Kidney (tissue), 14 donors: ENCODE measurements around the gene CEP76. TPM values are rescaled to one million over a fixed set of nuclear protein-coding genes. Genes with fewer than 3 reads are reported as not detected.
"Not testable (repeated sequence)": the region's sequence is repeated elsewhere in the genome, so short reads cannot be mapped to it uniquely, and the experiment has no call there.

Experiments used
- DNase-seq, 5 donors: peaks; one replicate each; pipeline ENCODE4 v3.0.0-alpha.2; 2013 to 2020
- FAIRE-seq: peaks from 2 replicates; lab custom pipeline; 2012; peaks lifted over from hg19 to GRCh38; lab: Jason Lieb, UNC
- H3K27ac ChIP-seq, 2 donors: one replicate each; pipeline ENCODE4 v1.7.0; 2013; ENCODE audit warnings: low read depth in 2 of 2, low read length in 2 of 2, inconsistent platforms in 1 of 2
- H3K27me3 ChIP-seq: one replicate; pipeline ENCODE4 v1.7.1; 2013; ENCODE audit warnings: low read length, inconsistent platforms; ENCODE audit not compliant: control insufficient read depth, insufficient read depth
- H3K36me3 ChIP-seq, 3 donors: one replicate each; pipeline versions ENCODE4 v1.7.0 to v1.7.1; 2013; ENCODE audit warnings: low read length in 3 of 3, control low read depth in 1 of 3, inconsistent platforms in 1 of 3; ENCODE audit not compliant: insufficient read depth in 3 of 3, control insufficient read depth in 2 of 3
- H3K4me1 ChIP-seq, 3 donors: one replicate each; pipeline versions ENCODE4 v1.7.0 to v1.7.1; 2013; ENCODE audit warnings: low read length in 3 of 3, inconsistent platforms in 1 of 3, low read depth in 1 of 3; ENCODE audit not compliant: control insufficient read depth in 2 of 3, insufficient read depth in 2 of 3
- H3K4me3 ChIP-seq, 3 donors: one replicate each; pipeline versions ENCODE4 v1.7.0 to v1.8.1; 2013; ENCODE audit warnings: low read length in 3 of 3, control low read depth in 1 of 3, inconsistent platforms in 1 of 3
- H3K9ac ChIP-seq, 3 donors: one replicate each; pipeline versions ENCODE4 v1.7.0 to v1.7.1; 2013; ENCODE audit warnings: low read length in 3 of 3, control low read depth in 1 of 3, inconsistent platforms in 1 of 3
- H3K9me3 ChIP-seq, 3 donors: one replicate each; pipeline versions ENCODE4 v1.7.0 to v1.7.1; 2013; ENCODE audit warnings: low read length in 3 of 3, control low read depth in 1 of 3, inconsistent platforms in 1 of 3; ENCODE audit not compliant: control insufficient read depth in 2 of 3, insufficient read depth in 1 of 3
- intact Hi-C: fragments of 100-400 bp; cut with DNase I; formaldehyde crosslinking; loops from one replicate; pipeline ENCODE4 v1.11.1; 2022
- polyA plus RNA-seq: library from polyadenylated mRNA; stranded (reverse); fragments of 350-450 nt; fragmentation: Illumina TruSeq; extraction: RNeasy Lipid Tissue Mini Kit (QIAGEN cat#74804); gene quantifications from one replicate; pipeline ENCODE4 v1.2.3, GENCODE V29; 2014; ENCODE audit warnings: low read depth, low replicate concordance; ENCODE audit not compliant: insufficient read depth
- total RNA-seq: library from RNA; stranded (reverse); fragmentation: NEBNext Ultra II Directional; extraction: Animal tissue kit (Norgen Biotek cat#: 25700); gene quantifications from one replicate; pipeline ENCODE4 v1.2.1, GENCODE V29; 2021
- TF ChIP-seq, protein P1 (sequence below): IDR thresholded peaks from 3 replicates; pipeline ENCODE4 v1.5.1; 2012; ENCODE audit warnings: mild to moderate bottlenecking, moderate library complexity, borderline replicate concordance; ENCODE audit not compliant: insufficient read depth; ENCODE audit errors: extremely low read depth
- donor health status: control.
- donor health status: control.
- donor health status: control.
- donor health status: control.
- donor health status: control.
- donor health status: DM: yes; HTN: yes; CAD: no.
- donor health status: Normal renal cell carcinoma (clear cell type).

Gene CEP76
- total and polyA plus RNA-seq, 2 donors from 2014 or later: 2.0 to 5.3 TPM

DNA sequence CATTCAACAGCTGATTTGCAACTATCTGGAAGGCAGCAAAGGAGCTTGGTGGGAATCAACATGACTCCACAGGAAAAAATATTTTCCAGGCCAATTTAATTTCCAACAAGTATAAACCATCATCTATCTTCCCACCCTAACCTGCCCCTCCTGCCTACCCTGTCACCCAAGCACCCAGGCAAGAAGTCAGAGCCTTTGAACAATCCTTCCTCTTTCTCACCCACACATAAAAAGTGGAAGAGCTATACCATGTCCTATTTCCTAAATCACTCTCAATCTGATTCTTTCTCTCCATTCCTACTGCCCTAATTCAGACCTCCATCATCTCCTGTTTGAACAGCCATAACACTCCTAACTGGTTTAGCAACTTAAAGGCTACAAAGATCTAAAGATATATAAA lies 57.3 kb downstream of the CEP76 start:
- FAIRE-seq (no peak), DNase-seq (no peak)
- no peaks in the 10 kb centered on the region for H3K27me3 ChIP-seq
- H3K9ac ChIP-seq: no peak overlapping the region
- H3K4me1 ChIP-seq: peaks cover 0 to 9% (median 0%) of the 10 kb centered on the region in 3 donors
- TF ChIP-seq, protein P1, sequence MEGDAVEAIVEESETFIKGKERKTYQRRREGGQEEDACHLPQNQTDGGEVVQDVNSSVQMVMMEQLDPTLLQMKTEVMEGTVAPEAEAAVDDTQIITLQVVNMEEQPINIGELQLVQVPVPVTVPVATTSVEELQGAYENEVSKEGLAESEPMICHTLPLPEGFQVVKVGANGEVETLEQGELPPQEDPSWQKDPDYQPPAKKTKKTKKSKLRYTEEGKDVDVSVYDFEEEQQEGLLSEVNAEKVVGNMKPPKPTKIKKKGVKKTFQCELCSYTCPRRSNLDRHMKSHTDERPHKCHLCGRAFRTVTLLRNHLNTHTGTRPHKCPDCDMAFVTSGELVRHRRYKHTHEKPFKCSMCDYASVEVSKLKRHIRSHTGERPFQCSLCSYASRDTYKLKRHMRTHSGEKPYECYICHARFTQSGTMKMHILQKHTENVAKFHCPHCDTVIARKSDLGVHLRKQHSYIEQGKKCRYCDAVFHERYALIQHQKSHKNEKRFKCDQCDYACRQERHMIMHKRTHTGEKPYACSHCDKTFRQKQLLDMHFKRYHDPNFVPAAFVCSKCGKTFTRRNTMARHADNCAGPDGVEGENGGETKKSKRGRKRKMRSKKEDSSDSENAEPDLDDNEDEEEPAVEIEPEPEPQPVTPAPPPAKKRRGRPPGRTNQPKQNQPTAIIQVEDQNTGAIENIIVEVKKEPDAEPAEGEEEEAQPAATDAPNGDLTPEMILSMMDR: no peak
- intact Hi-C loops: no loop called here
- H3K36me3 ChIP-seq: no peaks in the 10 kb centered on the region
- no peaks in the 10 kb centered on the region for H3K9me3 ChIP-seq
- peak overlapping the region in 1 of 2 donors; percentile 78 for H3K27ac ChIP-seq
- H3K4me3 ChIP-seq: no peak overlapping the region

DNA sequence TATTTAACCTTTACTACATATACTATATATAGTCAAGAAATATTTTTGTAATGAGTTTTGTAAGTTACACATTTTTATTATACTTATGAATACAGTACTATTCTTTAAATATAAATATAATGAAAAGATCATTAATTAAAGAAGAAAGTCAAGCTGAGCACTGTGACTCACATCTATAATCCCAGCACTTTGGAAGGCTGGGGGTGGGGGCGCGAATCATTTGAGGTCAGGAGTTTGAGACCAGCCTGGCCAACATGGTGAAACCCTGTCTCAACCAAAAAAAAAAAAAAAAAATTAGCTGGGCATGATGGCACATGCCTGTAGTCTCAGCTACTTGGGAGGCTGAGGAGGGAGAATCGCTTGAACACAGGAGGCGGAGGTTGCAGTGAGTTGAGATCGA lies 58.8 kb downstream of the CEP76 start:
- H3K4me3 ChIP-seq, DNase-seq, H3K27ac ChIP-seq, H3K9me3 ChIP-seq, intact Hi-C loops, H3K36me3 ChIP-seq, H3K27me3 ChIP-seq, H3K9ac ChIP-seq, H3K4me1 ChIP-seq: not testable (repeated sequence)
- peak; percentile 56 for FAIRE-seq

DNA sequence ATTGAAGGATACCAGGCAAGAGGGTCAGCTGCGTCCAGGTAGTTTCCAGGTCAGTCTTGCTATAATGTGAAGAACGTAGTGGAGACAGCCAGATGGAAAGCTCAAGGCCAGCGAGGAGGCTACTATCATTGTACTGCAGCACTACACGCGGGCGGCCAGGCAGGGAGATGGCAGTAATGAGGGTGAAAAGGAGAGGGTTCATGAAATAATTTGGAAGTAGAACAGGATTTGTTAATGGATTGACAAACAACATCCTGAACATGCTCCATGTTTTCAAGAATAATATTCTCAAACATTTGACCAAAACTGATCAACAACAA lies 61.7 kb downstream of the CEP76 start:
- Histone ChIP-seq H3K4me3 (no peak overlapping the region), H3K27me3 (no peaks in the 10 kb centered on the region), H3K27ac (no peak overlapping the region), H3K9me3 (no peaks in the 10 kb centered on the region), H3K9ac (no peak overlapping the region), H3K36me3 (no peaks in the 10 kb centered on the region), H3K4me1 (peaks cover 0 to 7% (median 0%) of the 10 kb centered on the region in 3 donors)
- no peak for FAIRE-seq
- TF ChIP-seq, protein P1: no peak
- no peak for DNase-seq
- intact Hi-C loops: no loop called here

DNA sequence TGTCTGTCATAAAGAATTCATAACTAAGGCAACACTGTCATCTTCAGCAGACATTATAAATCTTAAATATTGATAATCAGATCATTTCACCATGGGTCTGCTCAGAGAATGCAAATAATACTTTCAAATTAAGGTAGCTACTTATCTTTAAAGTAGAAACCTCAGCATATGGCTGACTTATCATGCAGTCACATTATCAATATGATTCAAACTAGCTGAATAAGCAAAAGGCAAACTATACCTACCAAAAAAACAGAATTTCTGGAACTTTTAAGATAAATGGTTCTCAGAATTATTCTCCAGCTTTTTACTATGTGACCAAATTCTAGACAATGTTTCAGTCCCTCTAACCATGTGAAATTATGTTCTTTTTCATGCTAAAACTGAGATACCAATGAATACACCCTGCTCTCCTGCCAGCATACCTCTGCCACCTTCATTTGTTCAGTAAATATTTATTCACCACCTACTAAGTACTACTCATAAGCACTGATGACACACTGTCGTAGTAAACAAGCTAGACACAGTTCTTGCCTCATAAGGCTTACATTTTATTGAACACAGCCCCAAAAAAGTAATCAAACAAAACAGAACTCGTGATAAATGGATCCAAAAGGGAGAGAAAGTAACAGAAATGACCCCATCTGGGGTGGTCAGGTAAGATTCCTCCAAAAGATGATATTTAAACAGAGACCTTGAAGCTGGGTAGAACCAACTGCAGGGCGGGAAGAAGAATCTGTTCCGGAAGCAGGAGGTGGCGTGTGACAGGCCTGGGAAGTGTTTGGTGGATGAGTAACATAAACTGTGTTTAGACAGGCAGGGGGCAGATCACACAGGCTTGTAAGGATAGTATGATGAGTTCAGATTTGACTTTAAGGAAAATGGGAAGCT lies 62.3 kb downstream of the CEP76 start:
- no peak overlapping the region for H3K9ac ChIP-seq
- no peak for FAIRE-seq
- H3K27ac ChIP-seq: no peak overlapping the region
- DNase-seq: peak in 1 of 5 donors; percentile 29
- peaks cover 0 to under 1% (median 0%) of the 10 kb centered on the region in 3 donors for H3K4me1 ChIP-seq
- no peaks in the 10 kb centered on the region for H3K27me3 ChIP-seq
- TF ChIP-seq, protein P1: no peak
- H3K9me3 ChIP-seq: no peaks in the 10 kb centered on the region
- H3K36me3 ChIP-seq: no peaks in the 10 kb centered on the region
- H3K4me3 ChIP-seq: no peak overlapping the region
- intact Hi-C loops: no loop called here
